Naive B cell (primary cell): Measurements from ENCODE around the gene PSMD14. TPM values are rescaled to one million over a fixed set of nuclear protein-coding genes. Genes with fewer than 3 reads are reported as not detected.
"Not testable (repeated sequence)": the region's sequence is repeated elsewhere in the genome, so short reads cannot be mapped to it uniquely, and the experiment has no call there.

ENCODE experiments used
- ATAC-seq, 2 donors: fragments of 150-1000 bp; cut with Tn5 transposase; 2 replicates each; pipeline ENCODE4 v1.10.0; 2021; ENCODE audit warnings: low read depth in 2 of 2, mild to moderate bottlenecking in 2 of 2, moderate library complexity in 2 of 2
- DNase-seq: peaks from one replicate; pipeline ENCODE4 v3.0.0; 2022
- H3K27ac Mint-ChIP-seq, 6 donors: one replicate each; pipeline ENCODE4 v1.8.0; 2020 to 2022; ENCODE audit warnings: mild to moderate bottlenecking in 6 of 6, mixed read lengths in 6 of 6, moderate library complexity in 5 of 6, inconsistent platforms in 2 of 6
- H3K27me3 Mint-ChIP-seq, 3 donors: one replicate each; pipeline ENCODE4 v1.8.0; 2021 to 2022; ENCODE audit warnings: mixed read lengths in 3 of 3, mild to moderate bottlenecking in 1 of 3
- H3K36me3 Mint-ChIP-seq, 2 donors: one replicate each; pipeline ENCODE4 v1.8.0; 2020 to 2022; ENCODE audit warnings: mixed read lengths in 2 of 2, inconsistent platforms in 1 of 2, mild to moderate bottlenecking in 1 of 2
- H3K4me1 Mint-ChIP-seq, 3 donors: one replicate each; pipeline ENCODE4 v1.8.0; 2020 to 2022; ENCODE audit warnings: mixed read lengths in 3 of 3, inconsistent platforms in 1 of 3, mild to moderate bottlenecking in 1 of 3, moderate library complexity in 1 of 3
- H3K4me3 Mint-ChIP-seq, 8 donors: one replicate each; pipeline ENCODE4 v1.8.0; 2020 to 2022; ENCODE audit warnings: mild to moderate bottlenecking in 8 of 8, mixed read lengths in 8 of 8, moderate library complexity in 8 of 8, inconsistent platforms in 2 of 8
- H3K9me3 Mint-ChIP-seq, 7 donors: one replicate each; pipeline ENCODE4 v1.8.0; 2020 to 2022; ENCODE audit warnings: mixed read lengths in 7 of 7, mild to moderate bottlenecking in 5 of 7, inconsistent platforms in 2 of 7, moderate library complexity in 1 of 7
- polyA plus RNA-seq, 6 donors: library from polyadenylated mRNA; unstranded; fragments of 300-500 nt; fragmentation: Illumina TruSeq; gene quantifications; one replicate each; pipeline ENCODE4 v1.2.3, GENCODE V29; 2021; ENCODE audit warnings: low read depth in 6 of 6

The PSMD14 gene
- polyA plus RNA-seq, 6 donors from 2014 or later: 45.7 to 99.6 (median 49.9) TPM

DNA sequence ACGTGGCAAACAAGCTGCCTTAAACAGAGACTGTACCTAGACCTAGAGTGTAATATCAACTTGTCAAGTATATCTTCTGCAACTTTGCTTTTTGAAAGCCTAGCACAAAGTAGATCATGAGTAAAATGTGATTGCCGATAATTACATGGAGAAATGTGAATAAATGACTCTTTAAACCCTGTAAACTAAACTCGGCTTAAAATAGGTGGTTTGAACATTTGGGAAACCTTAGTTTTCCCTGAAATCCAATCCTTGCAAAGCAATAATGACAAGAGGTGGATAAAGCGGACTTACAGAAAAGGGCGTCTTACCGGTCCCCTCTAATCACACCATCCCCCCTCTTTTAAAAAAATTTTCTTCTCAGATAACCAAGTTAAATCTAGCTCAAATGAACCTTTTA lies 549 bp upstream of the PSMD14 start:
- ATAC-seq (no peak), DNase-seq (peak; percentile 0)
- H3K27me3 Mint-ChIP-seq: peaks cover 0 to 6% (median 6%) of the 10 kb centered on the region in 3 donors
- peak overlapping the region; percentile 96 to 99 (median 98) for H3K27ac Mint-ChIP-seq
- peaks cover 0 to 10% of the 10 kb centered on the region in 2 donors for H3K36me3 Mint-ChIP-seq
- peaks cover 0 to 18% (median 6%) of the 10 kb centered on the region in 7 donors for H3K9me3 Mint-ChIP-seq
- peaks cover 15 to 36% (median 31%) of the 10 kb centered on the region in 3 donors for H3K4me1 Mint-ChIP-seq
- H3K4me3 Mint-ChIP-seq: peak overlapping the region; percentile 96 to 100 (median 98)

DNA sequence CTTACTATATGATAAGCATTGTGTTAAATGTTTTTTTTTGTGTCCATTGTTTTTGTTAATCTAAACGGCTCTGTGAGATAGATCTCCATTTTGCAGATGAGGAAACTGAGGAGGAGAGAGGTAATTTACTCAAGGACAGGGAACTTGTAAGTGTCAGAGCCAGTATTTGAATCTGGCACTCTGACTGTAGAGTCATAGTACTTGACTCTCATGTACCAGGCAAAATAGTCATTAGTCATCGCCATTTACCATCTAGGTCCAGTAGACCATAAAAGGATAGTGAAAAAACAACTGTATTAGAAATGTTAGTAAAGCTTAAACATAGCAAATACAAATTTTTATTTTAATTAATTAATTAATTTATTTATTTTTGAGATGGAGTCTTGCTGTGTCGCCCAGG lies 4.8 kb downstream of the PSMD14 start:
- Mint-ChIP-seq H3K27me3 (no peaks in the 10 kb centered on the region), H3K27ac (no peak overlapping the region), H3K36me3 (no peaks in the 10 kb centered on the region), H3K4me1 (peaks cover 19 to 34% (median 25%) of the 10 kb centered on the region in 3 donors), H3K4me3 (peak overlapping the region in 1 of 8 donors; percentile 77), H3K9me3 (no peaks in the 10 kb centered on the region)
- ATAC-seq (no peak), DNase-seq (no peak)

DNA sequence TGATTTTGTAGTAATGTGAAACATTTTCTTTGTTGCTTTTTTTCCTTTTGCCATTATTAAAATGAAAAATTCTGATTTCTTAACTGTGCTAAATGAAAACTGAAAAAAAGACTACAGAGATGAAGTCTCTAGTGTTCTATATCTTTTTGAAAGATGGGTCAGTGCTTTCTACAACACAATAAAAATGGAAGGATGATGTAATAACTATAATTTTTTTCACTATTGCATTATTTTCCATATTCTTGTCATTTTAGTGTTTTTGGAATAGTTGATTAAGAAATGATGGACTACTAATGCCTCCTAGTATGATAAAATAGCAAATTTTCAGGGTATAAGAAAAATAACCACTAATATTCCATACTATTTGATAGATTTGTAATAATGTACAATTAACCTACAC lies 7.2 kb downstream of the PSMD14 start:
- DNase-seq: no peak
- Mint-ChIP-seq H3K27me3 (no peaks in the 10 kb centered on the region), H3K36me3 (no peaks in the 10 kb centered on the region), H3K9me3 (no peaks in the 10 kb centered on the region), H3K27ac (no peak overlapping the region), H3K4me1 (peaks cover 8 to 15% (median 11%) of the 10 kb centered on the region in 3 donors), H3K4me3 (no peak overlapping the region)
- ATAC-seq: no peak

DNA sequence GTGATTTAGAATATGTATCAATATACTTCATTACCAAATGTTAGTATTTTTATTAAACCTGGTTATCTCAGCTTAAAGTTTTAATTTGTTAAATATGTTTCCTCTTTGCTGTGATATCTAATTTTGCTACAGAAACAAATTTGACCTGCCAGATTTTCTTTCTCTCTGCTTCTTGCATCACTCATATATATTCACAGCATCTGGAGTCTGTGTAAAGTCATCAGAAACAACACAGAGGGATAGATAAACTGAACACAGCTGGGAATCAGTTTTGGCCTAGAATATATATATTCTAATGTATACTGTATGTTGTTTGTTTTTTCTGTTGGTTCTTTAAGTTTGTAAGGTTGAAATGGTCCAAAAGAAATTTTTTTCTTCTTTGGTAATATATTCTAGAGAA lies 8.5 kb downstream of the PSMD14 start:
- H3K4me1 Mint-ChIP-seq: peaks cover 8 to 11% (median 9%) of the 10 kb centered on the region in 3 donors
- DNase-seq (no peak), ATAC-seq (no peak)
- H3K36me3 Mint-ChIP-seq: no peaks in the 10 kb centered on the region
- no peak overlapping the region for H3K27ac Mint-ChIP-seq
- H3K27me3 Mint-ChIP-seq: no peaks in the 10 kb centered on the region
- H3K9me3 Mint-ChIP-seq: no peaks in the 10 kb centered on the region
- H3K4me3 Mint-ChIP-seq: no peak overlapping the region

DNA sequence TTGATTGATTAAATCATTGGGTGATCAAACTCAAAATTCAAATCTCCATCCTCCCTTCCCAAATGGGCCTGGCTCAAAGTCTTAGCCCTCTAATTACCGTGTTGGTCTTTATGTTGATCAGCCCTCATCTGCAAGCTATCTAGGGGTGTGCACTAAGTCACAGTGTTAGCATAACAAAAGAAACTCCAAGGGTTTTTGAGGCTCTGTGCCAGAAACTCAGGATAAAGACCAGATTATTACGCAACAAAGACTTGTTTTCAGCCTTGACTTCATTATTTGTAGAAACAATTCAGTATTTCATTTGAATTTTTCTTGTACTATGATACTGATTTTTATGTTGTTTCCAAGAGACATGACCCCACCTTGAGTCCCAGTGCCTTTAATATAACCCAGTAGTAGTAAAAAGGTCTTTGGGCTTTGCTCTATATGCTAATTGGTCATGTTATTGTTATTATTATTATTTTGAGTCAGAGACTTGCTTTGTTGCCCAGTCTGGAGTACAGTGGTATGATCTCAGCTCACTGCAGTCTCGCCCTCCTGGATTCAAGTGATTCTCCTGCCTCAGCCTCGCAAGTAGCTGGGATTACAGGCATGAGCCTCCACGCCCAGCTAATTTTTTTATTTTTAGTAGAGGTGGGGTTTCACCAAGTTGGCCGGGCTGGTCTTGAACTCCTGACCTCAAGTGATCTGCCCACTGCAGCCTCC lies 13.9 kb downstream of the PSMD14 start:
- Mint-ChIP-seq H3K36me3 (peaks cover 16 to 31% of the 10 kb centered on the region in 2 donors), H3K4me3 (no peak overlapping the region), H3K4me1 (peaks cover 0 to 10% (median under 1%) of the 10 kb centered on the region in 3 donors), H3K27me3 (no peaks in the 10 kb centered on the region), H3K27ac (no peak overlapping the region), H3K9me3 (no peaks in the 10 kb centered on the region)
- no peak for ATAC-seq
- DNase-seq: no peak

DNA sequence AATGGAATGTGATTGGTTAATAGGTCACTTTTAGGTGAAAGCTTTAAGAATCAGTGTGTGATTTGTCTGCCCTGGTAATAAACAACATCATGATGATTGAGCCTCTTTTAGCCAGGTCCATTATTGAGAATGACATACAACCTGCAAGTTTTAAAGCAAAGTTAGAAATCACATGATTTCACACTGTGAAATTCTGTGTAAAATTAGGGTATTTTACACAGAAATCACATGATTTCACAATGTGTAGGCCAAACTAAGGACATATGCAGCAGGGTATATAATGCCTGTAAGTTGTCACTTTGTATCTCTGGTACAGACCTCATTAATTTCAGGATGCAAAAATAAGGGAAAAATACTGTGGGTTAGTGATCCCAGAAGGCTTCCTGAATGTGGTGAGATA lies 16.7 kb downstream of the PSMD14 start:
- H3K9me3 Mint-ChIP-seq: no peaks in the 10 kb centered on the region
- ATAC-seq (no peak), DNase-seq (no peak)
- H3K27me3 Mint-ChIP-seq: no peaks in the 10 kb centered on the region
- H3K4me1 Mint-ChIP-seq: peaks cover 0 to 10% (median 0%) of the 10 kb centered on the region in 3 donors
- H3K27ac Mint-ChIP-seq: peak overlapping the region in 1 of 6 donors; percentile 19
- H3K4me3 Mint-ChIP-seq: no peak overlapping the region
- H3K36me3 Mint-ChIP-seq: peaks cover 16 to 31% of the 10 kb centered on the region in 2 donors

DNA sequence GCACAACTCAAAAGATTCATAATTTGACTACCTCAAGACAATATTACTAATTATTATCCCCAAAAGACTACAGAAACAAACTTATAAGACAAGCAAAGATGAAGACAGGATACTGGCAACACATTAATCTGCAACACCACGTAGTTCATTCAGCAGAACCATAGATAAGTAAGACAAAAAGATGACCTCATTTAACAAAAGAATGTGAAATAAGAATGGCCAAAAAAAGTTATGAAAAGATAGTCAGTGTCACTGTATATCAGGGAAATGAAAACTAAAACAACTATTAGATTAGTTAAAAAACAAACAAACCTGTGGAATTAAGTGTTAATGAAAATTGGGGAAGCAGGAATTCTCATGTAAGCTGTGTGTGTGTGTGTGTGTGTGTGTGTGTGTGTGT lies 19.4 kb downstream of the PSMD14 start:
- ATAC-seq: no peak
- H3K9me3 Mint-ChIP-seq: no peaks in the 10 kb centered on the region
- no peaks in the 10 kb centered on the region for H3K27me3 Mint-ChIP-seq
- no peak overlapping the region for H3K4me3 Mint-ChIP-seq
- DNase-seq: no peak
- H3K4me1 Mint-ChIP-seq: peaks cover 0 to 10% (median 0%) of the 10 kb centered on the region in 3 donors
- H3K36me3 Mint-ChIP-seq: peaks cover 15 to 26% of the 10 kb centered on the region in 2 donors
- no peak overlapping the region for H3K27ac Mint-ChIP-seq

DNA sequence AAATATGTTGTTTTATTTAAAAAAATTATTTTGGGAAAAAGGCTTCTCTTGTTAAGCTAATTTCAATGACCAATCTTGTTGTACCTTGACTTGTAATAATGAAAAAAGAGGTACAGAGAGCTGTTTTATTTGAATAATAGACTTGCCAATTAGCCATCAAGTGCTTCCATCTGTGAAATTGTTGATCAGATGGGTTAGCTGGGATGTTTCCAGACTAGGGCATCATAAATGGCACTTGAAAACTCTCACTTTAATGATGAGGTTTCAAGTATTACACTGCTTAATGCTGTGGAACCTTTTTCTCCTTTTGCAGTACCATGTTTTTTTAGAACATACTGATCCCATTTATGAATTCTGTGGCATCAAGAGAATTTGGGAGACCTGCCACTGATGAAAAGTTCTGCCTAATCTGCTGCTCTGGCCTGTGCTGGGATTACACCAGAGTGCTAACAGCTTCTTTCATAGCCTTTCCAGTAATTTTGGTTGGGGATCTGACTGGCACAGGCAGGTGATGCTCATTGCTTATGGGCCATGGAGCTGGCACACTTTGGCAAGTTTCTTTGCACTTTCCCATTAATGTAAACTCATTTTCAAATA lies 24.2 kb downstream of the PSMD14 start:
- ATAC-seq: no peak
- Mint-ChIP-seq H3K27me3 (no peaks in the 10 kb centered on the region), H3K27ac (no peak overlapping the region), H3K9me3 (peaks cover 0 to 3% (median 0%) of the 10 kb centered on the region in 7 donors), H3K4me3 (no peak overlapping the region), H3K4me1 (peaks cover 0 to 2% (median 0%) of the 10 kb centered on the region in 3 donors), H3K36me3 (no peaks in the 10 kb centered on the region)
- DNase-seq: no peak

DNA sequence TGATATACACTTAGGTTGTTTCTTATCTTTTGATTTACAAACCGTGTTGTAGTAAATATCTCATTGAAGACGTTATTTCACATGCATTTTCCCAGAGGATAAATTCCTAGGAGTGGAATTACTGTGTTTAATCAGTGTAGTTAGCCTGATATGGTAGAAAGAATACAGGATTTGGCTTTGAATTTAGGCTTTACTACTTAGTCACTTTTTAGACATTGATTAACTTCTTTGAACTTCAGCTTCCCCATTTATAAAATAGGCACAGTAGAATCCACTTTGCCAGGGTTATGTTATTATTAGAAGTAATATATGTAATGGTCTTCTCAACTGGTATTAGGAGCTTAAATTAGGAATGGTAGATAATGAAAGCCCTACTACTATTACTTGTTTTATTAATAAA lies 27.4 kb downstream of the PSMD14 start:
- H3K36me3 Mint-ChIP-seq: peaks cover 0 to 5% of the 10 kb centered on the region in 2 donors
- ATAC-seq (no peak), DNase-seq (no peak)
- H3K27me3 Mint-ChIP-seq: no peaks in the 10 kb centered on the region
- peaks cover 5 to 10% (median 10%) of the 10 kb centered on the region in 3 donors for H3K4me1 Mint-ChIP-seq
- H3K9me3 Mint-ChIP-seq: peaks cover 0 to 3% (median 0%) of the 10 kb centered on the region in 7 donors
- no peak overlapping the region for H3K27ac Mint-ChIP-seq
- H3K4me3 Mint-ChIP-seq: no peak overlapping the region

DNA sequence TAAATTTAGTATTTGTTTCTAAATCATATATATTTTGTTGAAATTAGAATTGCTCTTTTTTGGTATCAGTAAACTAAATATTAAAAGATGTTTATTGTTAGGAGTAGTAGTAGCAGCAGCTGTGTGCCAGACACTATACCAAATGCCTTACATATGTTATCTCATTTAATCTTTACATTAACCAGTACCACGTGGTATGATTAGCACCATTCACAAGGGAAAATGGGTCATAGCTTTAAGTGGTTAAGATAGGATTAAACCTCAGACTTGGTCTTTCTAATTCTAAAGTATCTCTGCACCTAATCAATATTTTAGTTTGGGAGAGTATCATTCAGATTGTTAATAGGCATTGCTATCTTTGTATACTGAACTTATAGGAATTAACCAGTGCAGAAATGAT lies 29.0 kb downstream of the PSMD14 start:
- Mint-ChIP-seq H3K4me1 (peaks cover 5 to 10% (median 10%) of the 10 kb centered on the region in 3 donors), H3K36me3 (peaks cover 5 to 10% of the 10 kb centered on the region in 2 donors), H3K27ac (no peak overlapping the region), H3K27me3 (no peaks in the 10 kb centered on the region), H3K4me3 (no peak overlapping the region), H3K9me3 (peaks cover 0 to 5% (median 3%) of the 10 kb centered on the region in 7 donors)
- no peak for DNase-seq
- no peak for ATAC-seq

DNA sequence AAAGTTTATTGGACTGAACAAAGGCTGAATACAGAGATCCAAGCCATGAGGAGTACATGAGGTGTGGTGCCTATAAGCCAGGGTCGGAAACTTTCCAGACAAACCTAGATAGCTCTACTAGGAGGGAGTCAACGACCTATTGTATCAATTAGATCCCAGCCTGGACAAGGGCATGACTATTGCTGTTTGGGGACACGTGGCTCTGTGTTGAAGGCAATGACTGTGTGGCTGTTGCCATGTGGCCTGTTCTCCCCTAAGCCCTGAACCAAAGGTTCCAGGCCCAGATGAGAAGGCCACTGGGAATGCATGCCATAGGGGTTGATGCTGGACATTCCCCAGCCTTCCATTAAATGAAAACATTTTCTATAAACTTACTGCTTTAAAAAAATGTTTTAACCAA lies 31.3 kb downstream of the PSMD14 start:
- H3K4me1 Mint-ChIP-seq: peaks cover 5 to 14% (median 12%) of the 10 kb centered on the region in 3 donors
- not testable (repeated sequence) for ATAC-seq, H3K27me3 Mint-ChIP-seq, H3K4me3 Mint-ChIP-seq, DNase-seq
- peak overlapping the region in 1 of 6 donors; percentile 66 for H3K27ac Mint-ChIP-seq
- H3K36me3 Mint-ChIP-seq: peaks cover 15 to 22% of the 10 kb centered on the region in 2 donors
- peaks cover 0 to 18% (median 5%) of the 10 kb centered on the region in 7 donors for H3K9me3 Mint-ChIP-seq

DNA sequence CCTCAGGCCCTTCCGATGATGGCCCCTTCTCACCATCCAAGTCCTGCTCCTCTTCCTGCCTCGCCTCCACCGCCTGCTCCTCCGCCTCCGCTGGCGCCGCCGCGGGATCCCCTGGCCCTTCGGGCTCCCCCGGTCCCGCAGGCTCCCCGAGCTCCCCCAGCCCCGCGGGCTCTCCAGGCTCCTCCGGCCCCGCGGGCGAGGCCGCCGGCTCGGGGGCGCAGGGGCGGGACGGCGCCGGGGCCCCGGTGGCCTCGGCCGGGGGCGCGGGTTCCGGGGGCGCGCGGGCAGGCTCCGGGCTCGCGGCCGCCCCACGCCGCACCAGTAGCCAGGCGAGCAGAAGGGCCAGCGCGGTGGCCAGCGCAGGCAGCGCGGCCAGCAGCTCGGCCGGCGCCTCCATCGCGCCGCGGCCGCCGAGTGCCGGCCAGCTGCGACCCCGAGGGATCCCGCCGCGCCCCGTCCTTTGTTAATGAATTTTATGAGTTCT lies 32.7 kb downstream of the PSMD14 start:
- ATAC-seq: not testable (repeated sequence)

DNA sequence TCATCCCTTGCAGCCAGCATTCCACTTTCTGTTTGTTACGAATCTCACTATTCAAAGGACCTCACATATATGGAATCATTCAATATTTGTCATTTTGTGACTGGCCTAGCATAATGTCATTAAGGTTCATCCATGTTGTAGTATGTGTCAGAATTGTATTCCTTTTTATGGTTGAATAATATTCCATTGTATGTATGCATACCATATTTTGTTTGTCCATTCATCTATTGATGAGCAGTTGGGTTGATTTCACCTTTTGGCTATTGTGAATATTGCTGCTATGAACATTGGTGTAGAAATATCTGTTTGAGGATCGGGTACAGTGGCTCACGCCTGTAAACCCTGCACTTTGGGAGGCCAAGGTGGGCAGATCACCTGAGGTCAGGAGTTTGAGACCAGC lies 35.0 kb downstream of the PSMD14 start:
- peaks cover 17 to 23% (median 18%) of the 10 kb centered on the region in 3 donors for H3K4me1 Mint-ChIP-seq
- no peak overlapping the region for H3K4me3 Mint-ChIP-seq
- peaks cover 23 to 26% of the 10 kb centered on the region in 2 donors for H3K36me3 Mint-ChIP-seq
- no peak overlapping the region for H3K27ac Mint-ChIP-seq
- DNase-seq (no peak), ATAC-seq (no peak)
- H3K9me3 Mint-ChIP-seq: peaks cover 0 to 22% (median 5%) of the 10 kb centered on the region in 7 donors
- no peaks in the 10 kb centered on the region for H3K27me3 Mint-ChIP-seq

More for the DNA sequence above, 32.7 kb downstream of the PSMD14 start:
- Mint-ChIP-seq H3K4me1 (peaks cover 10 to 18% (median 18%) of the 10 kb centered on the region in 3 donors), H3K27ac (peak overlapping the region in 1 of 6 donors; percentile 54), H3K36me3 (peaks cover 17 to 26% of the 10 kb centered on the region in 2 donors), H3K9me3 (peaks cover 0 to 22% (median 5%) of the 10 kb centered on the region in 7 donors)
- not testable (repeated sequence) for H3K27me3 Mint-ChIP-seq, H3K4me3 Mint-ChIP-seq, DNase-seq

DNA sequence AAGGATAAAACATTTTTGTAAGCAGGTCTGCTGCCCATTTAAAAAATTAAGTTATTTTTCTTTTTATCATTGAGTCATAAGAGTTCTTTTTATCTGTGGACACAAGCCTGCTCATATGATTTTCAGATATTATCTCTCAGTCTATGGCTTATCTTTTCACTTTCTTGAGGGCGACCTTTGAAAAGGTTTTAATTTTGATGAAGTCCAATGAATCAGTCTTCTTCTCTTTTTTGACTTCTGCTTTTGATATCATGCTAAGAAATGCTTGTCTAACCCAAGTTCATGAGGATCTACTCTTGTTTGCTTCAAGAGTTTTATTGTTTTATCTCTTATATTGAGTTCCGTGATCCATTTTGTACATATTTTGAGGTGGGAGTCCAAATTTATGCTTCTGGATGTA lies 36.5 kb downstream of the PSMD14 start:
- Mint-ChIP-seq H3K27me3 (no peaks in the 10 kb centered on the region), H3K27ac (peak overlapping the region in 1 of 6 donors; percentile 21), H3K4me1 (peaks cover 12 to 22% (median 20%) of the 10 kb centered on the region in 3 donors), H3K9me3 (peaks cover 0 to 22% (median 5%) of the 10 kb centered on the region in 7 donors), H3K36me3 (peaks cover 21 to 23% of the 10 kb centered on the region in 2 donors), H3K4me3 (no peak overlapping the region)
- no peak for DNase-seq
- no peak for ATAC-seq
